ENCODE measurements around the gene SBF2. TPM values are rescaled to one million over a fixed set of nuclear protein-coding genes. Genes with fewer than 3 reads are reported as not detected.
"Not testable (repeated sequence)": the region's sequence is repeated elsewhere in the genome, so short reads cannot be mapped to it uniquely, and the experiment has no call there.

SBF2 gene
- total RNA-seq, 2 donors from 2014 or later: 15.4 to 20.4 TPM

DNA sequence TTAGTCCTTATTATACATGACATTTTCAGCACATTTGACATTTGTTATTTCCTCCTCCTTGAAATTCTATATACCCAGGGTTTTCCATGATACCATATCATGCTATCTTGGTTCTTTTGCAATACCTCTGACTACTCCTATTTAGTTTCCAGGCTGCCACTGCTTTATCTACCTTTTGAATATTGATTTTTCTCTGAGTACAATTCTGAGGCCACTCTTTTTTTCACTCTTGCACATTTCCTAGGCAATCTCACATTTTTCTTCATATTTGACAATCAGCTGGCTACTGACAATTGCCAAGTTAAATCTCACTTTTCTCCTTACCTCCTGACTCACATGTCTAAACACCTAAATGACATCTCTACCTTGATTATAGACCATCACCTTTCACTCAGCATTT is 11.9 kb downstream of the SBF2 start:
- DNase-seq (ENCODE audit: low spot score): no peak
- H3K4me1 Mint-ChIP-seq (ENCODE audit: low read depth in 2 of 2): peaks cover 13 to 15% of the 10 kb centered on the region in 2 donors
- no peaks in the 10 kb centered on the region for H3K9me3 Mint-ChIP-seq
- H3K36me3 Mint-ChIP-seq: no peaks in the 10 kb centered on the region
- ATAC-seq: no peak
- no peak overlapping the region for H3K4me3 Mint-ChIP-seq
- H3K27ac Mint-ChIP-seq: no peak overlapping the region
- H3K27me3 Mint-ChIP-seq: peaks cover 0 to 4% of the 10 kb centered on the region in 2 donors

DNA sequence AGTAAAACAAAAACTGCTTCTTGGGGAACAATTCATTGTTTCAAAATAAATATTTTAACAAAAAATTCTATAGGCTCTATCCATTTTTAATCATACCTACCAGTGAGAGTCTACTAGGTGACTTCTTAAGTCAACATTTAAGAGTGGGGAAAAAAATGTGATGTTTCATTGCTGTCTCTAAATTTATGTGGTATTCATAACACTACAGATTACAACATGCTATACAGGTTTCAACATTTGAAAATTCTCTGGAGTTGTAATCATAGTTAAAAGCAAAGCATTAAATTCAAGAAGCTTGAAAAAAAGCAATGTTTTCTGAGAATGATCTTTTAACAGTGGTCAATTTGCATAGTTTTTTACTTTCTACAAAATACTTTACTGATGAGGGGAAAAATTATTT is 18.3 kb downstream of the SBF2 start:
- Mint-ChIP-seq H3K9me3 (no peaks in the 10 kb centered on the region), H3K27ac (no peak overlapping the region), H3K36me3 (no peaks in the 10 kb centered on the region), H3K4me3 (no peak overlapping the region), H3K27me3 (no peaks in the 10 kb centered on the region), H3K4me1 (ENCODE audit: low read depth in 2 of 2) (peaks cover 0 to 11% of the 10 kb centered on the region in 2 donors)
- no peak for DNase-seq (ENCODE audit: low spot score)
- ATAC-seq: no peak

DNA sequence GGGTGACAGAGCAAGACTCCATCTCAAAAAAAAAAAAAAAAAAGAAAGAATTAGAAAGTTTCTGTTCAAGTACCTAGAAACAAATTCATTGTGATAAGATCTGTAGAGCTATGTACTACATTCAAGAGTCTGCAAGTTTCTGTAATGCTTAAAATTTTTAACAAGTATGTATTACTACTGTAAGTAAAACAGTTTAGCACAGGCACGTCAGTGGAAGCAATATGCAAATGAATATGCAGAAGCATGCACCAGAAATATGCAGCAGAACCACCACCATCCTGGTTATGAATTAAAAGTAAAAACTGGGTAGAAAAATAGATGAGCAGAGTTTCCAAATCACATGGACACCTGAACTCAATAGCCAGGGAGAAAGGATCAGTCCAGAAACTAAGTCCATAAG is 19.3 kb downstream of the SBF2 start:
- Mint-ChIP-seq H3K27me3 (no peaks in the 10 kb centered on the region), H3K4me3 (no peak overlapping the region), H3K27ac (no peak overlapping the region)

DNA sequence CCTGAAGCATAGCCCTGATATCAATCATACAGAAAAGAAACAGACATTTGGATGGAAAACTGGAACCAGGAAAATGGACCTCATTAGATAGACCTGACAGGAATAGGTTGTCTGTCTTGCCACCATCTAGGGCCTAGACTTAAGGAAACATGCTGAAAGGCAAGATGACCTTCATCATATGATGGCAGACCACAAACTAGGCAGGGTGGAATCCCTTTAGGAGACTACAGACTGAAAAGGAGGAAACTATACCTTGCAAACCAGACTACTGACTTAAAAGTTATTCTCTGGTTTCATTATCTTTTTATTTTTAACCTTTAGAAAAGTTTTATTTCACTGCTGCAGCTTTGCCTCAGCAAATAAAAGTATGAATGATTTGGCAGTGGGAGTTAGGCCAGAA is 20.3 kb downstream of the SBF2 start:
- H3K36me3 Mint-ChIP-seq: no peaks in the 10 kb centered on the region
- ATAC-seq (no peak), DNase-seq (ENCODE audit: low spot score) (no peak)
- no peak overlapping the region for H3K4me3 Mint-ChIP-seq
- peaks cover 0 to 11% of the 10 kb centered on the region in 2 donors for H3K4me1 Mint-ChIP-seq (ENCODE audit: low read depth in 2 of 2)
- H3K27ac Mint-ChIP-seq: no peak overlapping the region
- no peaks in the 10 kb centered on the region for H3K9me3 Mint-ChIP-seq
- H3K27me3 Mint-ChIP-seq: no peaks in the 10 kb centered on the region

More for the DNA sequence above, 19.3 kb downstream of the SBF2 start:
- peaks cover 0 to 11% of the 10 kb centered on the region in 2 donors for H3K4me1 Mint-ChIP-seq (ENCODE audit: low read depth in 2 of 2)
- no peaks in the 10 kb centered on the region for H3K36me3 Mint-ChIP-seq
- no peaks in the 10 kb centered on the region for H3K9me3 Mint-ChIP-seq
- ATAC-seq (no peak), DNase-seq (ENCODE audit: low spot score) (no peak)

DNA sequence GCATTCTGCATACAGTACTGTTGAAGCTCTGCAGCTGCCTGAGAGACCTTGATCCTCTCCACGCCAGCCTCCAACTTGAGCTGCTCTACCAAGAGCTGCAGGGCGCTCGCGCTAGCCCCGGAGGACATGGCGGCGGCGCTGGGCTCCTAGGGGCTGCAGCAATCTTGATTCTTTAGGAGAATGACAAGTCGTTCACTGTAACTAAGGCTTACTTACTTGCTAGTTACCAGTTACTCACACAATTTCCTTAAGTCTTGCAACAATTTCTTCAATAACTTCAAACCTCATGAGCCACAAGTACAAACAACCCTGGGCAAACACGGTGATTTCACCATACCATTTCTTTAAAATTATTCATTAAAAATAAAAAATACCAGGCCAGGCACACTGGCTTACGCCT is 21.9 kb downstream of the SBF2 start:
- Mint-ChIP-seq H3K27ac (no peak overlapping the region), H3K4me1 (ENCODE audit: low read depth in 2 of 2) (peaks cover 0 to 11% of the 10 kb centered on the region in 2 donors), H3K27me3 (no peaks in the 10 kb centered on the region), H3K9me3 (no peaks in the 10 kb centered on the region), H3K36me3 (no peaks in the 10 kb centered on the region), H3K4me3 (no peak overlapping the region)
- ATAC-seq (peak; percentile 44 to 70), DNase-seq (ENCODE audit: low spot score) (no peak)

DNA sequence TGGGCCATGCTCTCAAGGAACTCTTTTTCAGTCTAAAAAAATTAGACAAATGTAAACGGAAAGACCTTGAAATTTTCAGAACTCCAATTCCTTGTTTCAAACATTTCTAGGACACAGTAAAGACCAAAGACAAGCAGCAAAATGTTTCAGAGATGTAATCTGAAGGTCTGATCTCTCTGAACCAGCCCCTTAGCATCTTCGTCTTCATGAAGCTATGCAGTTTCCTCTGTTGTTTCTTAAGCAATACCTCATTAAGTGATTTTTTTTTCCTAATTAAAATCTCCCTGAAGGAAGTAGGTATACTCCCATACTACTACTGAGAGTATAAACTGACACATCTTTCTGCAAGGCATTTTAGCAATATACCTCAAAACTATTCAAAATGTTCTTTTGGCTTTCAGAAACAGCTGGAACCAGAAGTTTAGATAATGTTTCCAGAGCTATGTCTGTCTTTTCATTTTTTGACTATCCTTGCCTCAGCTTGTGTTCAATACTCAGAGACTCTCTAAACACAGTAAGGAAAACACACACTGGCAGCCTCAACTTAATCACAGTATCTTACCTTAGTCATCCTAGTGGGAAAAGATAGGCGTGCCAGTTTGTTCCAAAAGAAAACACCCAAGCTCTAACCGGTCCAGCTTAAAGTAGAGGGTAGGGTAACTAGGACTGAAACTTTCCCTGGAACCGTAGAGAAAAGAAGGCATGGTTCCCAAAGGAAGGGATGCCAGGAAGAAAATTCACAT is 25.1 kb downstream of the SBF2 start:
- no peak overlapping the region for H3K27ac Mint-ChIP-seq

DNA sequence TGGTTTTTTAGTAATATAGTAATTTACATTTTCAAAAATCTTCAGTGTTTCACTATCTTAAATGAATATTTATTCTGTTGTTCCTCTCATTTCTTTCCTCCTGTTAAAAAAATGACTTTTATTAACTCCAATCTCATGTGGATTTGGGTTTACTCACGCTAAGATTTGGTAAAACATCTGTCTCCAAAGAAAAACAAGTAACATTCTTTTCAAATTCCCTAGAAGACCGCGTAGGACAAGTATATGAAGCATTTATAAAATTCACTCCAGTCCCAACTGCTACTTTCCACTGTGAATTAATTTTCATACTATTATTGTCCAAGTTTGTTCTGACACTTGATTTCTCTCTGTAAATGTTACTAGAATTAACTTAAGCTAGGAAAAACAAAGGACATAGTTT is 26.2 kb downstream of the SBF2 start:
- Mint-ChIP-seq H3K4me3 (no peak overlapping the region), H3K27ac (no peak overlapping the region), H3K4me1 (ENCODE audit: low read depth in 2 of 2) (peaks cover 0 to 3% of the 10 kb centered on the region in 2 donors), H3K9me3 (no peaks in the 10 kb centered on the region), H3K36me3 (no peaks in the 10 kb centered on the region), H3K27me3 (no peaks in the 10 kb centered on the region)
- DNase-seq (ENCODE audit: low spot score): no peak
- no peak for ATAC-seq

More for the DNA sequence above, 25.1 kb downstream of the SBF2 start:
- no peaks in the 10 kb centered on the region for H3K36me3 Mint-ChIP-seq
- peaks cover 0 to 7% of the 10 kb centered on the region in 2 donors for H3K4me1 Mint-ChIP-seq (ENCODE audit: low read depth in 2 of 2)
- ATAC-seq: no peak
- H3K9me3 Mint-ChIP-seq: no peaks in the 10 kb centered on the region
- no peak overlapping the region for H3K4me3 Mint-ChIP-seq
- no peaks in the 10 kb centered on the region for H3K27me3 Mint-ChIP-seq
- no peak for DNase-seq (ENCODE audit: low spot score)

DNA sequence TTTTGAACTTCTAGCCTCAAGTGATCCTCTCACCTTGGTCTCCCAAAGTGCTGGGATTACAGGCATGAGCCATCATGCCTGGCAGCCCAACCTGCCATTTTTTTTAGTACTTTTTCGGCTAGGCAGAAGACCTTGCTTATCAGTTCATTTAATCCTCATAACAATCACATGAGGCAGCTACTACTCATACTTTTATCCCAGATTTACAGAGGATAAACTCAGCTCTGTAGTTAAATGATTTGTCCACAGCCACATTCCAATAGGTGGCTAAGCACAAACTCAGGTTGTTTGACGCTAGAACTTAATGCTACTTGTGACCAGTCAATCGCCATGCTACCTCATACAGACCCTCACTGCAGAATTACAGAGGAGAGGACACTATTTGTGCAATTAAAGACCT is 28.1 kb downstream of the SBF2 start:
- ATAC-seq (no peak), DNase-seq (ENCODE audit: low spot score) (no peak)
- Mint-ChIP-seq H3K36me3 (no peaks in the 10 kb centered on the region), H3K9me3 (no peaks in the 10 kb centered on the region), H3K27ac (no peak overlapping the region), H3K27me3 (no peaks in the 10 kb centered on the region), H3K4me1 (ENCODE audit: low read depth in 2 of 2) (peaks cover 0 to 3% of the 10 kb centered on the region in 2 donors), H3K4me3 (no peak overlapping the region)

DNA sequence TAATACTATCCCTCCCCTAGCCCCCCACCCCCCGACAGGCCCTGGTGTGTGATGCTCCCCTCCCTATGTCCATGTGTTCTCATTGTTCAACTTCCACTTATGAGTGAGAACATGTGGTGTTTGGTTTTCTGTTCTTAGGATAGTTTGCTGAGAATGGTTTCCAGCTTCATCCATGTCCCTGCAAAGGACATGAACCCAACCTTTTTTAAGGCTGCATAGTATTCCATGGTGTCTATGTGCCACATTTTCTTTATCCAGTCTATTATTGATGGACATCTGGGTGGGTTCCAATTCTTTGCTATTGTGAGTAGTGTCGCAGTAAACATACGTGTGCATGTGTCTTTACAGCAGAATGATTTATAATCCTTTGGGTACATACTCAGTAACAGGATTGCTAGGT is 29.3 kb downstream of the SBF2 start:
- H3K4me1 Mint-ChIP-seq (ENCODE audit: low read depth in 2 of 2); H3K9me3 Mint-ChIP-seq; DNase-seq (ENCODE audit: low spot score); H3K27ac Mint-ChIP-seq; ATAC-seq; H3K4me3 Mint-ChIP-seq; H3K36me3 Mint-ChIP-seq; H3K27me3 Mint-ChIP-seq: not testable (repeated sequence)

DNA sequence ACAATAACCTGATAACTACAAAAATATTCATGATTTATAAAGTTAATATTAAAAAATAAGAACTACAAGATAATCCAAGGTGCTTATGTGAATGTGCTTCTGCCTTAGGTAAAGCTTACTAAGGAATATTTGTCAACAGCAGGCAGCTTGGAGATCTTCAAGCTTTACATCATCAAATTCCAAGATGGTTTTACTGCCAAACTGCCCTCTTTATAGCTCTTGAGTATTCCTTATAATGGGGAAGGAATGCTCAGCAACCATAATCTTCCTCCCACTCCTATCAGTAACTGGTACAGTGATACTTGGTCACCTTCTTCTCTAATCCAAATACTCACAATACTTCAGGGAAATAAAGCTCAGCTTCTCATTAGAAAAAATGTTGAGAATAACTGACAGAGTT is 30.1 kb downstream of the SBF2 start:
- Mint-ChIP-seq H3K4me3 (no peak overlapping the region), H3K27ac (no peak overlapping the region), H3K27me3 (no peaks in the 10 kb centered on the region), H3K36me3 (no peaks in the 10 kb centered on the region), H3K9me3 (no peaks in the 10 kb centered on the region), H3K4me1 (ENCODE audit: low read depth in 2 of 2) (peaks cover 0 to 3% of the 10 kb centered on the region in 2 donors)
- no peak for ATAC-seq
- no peak for DNase-seq (ENCODE audit: low spot score)

DNA sequence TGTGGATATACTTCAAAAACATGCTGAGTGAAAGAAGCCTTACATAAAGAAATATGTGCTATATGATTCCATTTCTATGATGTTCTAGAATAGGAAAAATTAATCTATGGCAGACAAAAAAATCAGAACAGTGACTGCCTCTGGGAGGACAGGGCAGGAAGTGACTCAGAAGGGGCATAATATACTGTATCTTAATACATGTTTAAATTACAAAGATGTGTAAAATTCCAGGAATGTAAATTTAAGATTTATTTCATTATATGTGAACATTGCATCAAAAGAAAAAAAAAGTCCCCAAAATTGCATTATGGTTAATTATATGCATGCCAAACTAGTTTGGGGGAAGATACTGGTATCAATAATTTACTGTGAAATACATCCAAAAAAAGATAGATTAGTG is 32.2 kb downstream of the SBF2 start:
- Mint-ChIP-seq H3K27me3 (no peaks in the 10 kb centered on the region), H3K36me3 (no peaks in the 10 kb centered on the region), H3K9me3 (no peaks in the 10 kb centered on the region), H3K4me3 (no peak overlapping the region), H3K4me1 (ENCODE audit: low read depth in 2 of 2) (peaks cover 0 to 3% of the 10 kb centered on the region in 2 donors), H3K27ac (no peak overlapping the region)
- DNase-seq (ENCODE audit: low spot score) (no peak), ATAC-seq (no peak)

DNA sequence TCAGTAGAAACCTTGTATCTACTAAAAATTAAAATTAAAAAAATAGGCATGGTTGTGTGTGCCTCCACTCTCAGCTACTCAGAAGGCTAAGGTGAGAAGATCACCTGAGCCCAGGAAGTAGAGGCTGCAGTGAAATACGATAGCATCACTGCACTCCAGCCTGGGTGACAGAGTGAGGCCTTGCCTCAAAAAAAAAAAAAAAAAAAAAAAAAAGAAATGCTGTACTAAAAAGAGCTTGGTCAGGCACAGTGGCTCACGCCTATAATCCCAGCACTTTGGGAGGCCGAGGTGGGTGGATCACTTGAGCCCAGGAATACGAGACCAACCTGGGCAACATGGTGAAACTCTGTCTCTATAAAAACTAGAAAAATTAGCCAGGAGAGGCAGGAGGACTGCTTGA is 36.5 kb downstream of the SBF2 start:
- Mint-ChIP-seq H3K27ac (no peak overlapping the region), H3K36me3 (no peaks in the 10 kb centered on the region), H3K4me1 (ENCODE audit: low read depth in 2 of 2) (peaks cover 0 to 3% of the 10 kb centered on the region in 2 donors), H3K27me3 (no peaks in the 10 kb centered on the region), H3K4me3 (no peak overlapping the region), H3K9me3 (no peaks in the 10 kb centered on the region)
- DNase-seq (ENCODE audit: low spot score) (no peak), ATAC-seq (no peak)

DNA sequence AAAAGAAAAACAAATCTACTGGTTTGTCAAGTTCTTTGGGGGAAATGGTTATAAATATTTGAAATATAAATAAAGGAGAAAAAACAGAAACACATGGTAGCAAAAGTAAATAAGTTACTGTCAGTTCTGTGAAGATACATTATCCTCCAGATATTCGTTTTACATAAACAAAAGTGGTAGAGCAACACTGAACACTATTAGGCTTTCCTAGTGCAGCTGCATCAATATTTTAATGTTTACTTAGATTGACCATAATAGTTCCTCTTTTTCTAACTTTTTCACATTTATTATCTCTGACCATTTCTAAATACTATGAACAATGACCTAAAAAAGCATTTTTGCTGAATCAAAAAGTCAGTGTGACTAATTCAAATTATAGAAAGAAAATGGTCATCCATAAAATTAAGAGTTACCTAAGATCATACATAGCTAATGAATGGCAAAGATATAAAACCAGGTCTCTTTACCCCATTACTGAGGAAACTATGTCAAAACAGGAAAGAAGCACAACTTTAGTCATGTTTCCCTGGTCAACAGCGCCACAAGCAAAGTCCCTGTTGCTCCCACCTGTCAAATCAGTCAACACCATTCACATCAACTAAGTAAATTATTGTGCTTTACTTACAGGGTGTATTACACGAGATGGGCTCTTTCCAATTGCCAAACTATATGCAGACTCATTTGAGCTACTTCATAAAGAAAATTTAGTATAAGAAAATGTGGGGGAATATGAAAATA is 38.5 kb downstream of the SBF2 start:
- no peaks in the 10 kb centered on the region for H3K36me3 Mint-ChIP-seq
- no peak for ATAC-seq
- no peak overlapping the region for H3K27ac Mint-ChIP-seq
- H3K4me1 Mint-ChIP-seq (ENCODE audit: low read depth in 2 of 2): peaks cover 0 to 3% of the 10 kb centered on the region in 2 donors
- no peak for DNase-seq (ENCODE audit: low spot score)
- H3K4me3 Mint-ChIP-seq: no peak overlapping the region
- H3K27me3 Mint-ChIP-seq: no peaks in the 10 kb centered on the region
- H3K9me3 Mint-ChIP-seq: no peaks in the 10 kb centered on the region

DNA sequence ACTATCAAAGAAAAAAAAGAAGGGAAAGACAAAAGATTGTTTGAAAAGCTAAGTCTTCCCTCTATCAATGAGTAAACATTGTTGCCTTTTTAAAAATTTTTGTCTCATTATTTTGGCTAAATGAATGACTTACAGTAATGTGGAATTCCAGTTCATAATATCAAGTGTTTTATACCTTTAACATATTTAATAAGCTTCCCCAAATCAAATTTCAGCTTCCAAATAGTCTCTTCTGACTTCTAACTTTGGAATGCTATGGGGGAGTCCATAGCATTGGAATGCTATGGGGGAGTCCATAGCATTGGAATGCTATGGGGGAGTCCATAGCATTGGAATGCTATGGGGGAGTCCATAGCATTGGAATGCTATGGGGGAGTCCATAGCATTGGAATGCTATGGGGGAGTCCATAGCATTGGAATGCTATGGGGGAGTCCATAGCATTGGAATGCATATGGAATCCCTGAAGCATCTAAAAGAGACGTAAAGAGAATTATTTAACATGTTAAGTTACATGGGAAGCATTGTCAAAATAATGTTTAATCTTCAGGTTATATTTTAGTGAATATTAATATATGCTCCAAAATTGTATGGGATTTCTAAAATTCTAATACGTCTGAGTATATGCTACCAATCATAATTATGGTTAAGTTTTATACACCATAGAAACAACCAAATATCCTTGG is 44.4 kb downstream of the SBF2 start:
- not testable (repeated sequence) for H3K4me3 Mint-ChIP-seq; H3K27ac Mint-ChIP-seq; H3K27me3 Mint-ChIP-seq; ATAC-seq; H3K4me1 Mint-ChIP-seq (ENCODE audit: low read depth in 2 of 2); H3K9me3 Mint-ChIP-seq; DNase-seq (ENCODE audit: low spot score); H3K36me3 Mint-ChIP-seq

All from natural killer cell treated with Interleukin-12 subunit alpha and Interleukin-12 subunit beta and Interleukin-15 and Interleukin-18, amount 100 ng/mL, for 72 hours (primary cell).